Mammary epithelial cell (primary cell): ENCODE measurements around the gene GADD45A.
"Not testable (repeated sequence)": the region's sequence is repeated elsewhere in the genome, so short reads cannot be mapped to it uniquely, and the experiment has no call there.

Source experiments
- CTCF ChIP-seq, 2 donors: IDR thresholded peaks in 1 of 2; conservative IDR thresholded peaks in 1 of 2; 2 replicates each; pipeline ENCODE4 v1.5.1; 2011 to 2012; ENCODE audit warnings: inconsistent platforms in 2 of 2, low read length in 2 of 2, mild to moderate bottlenecking in 2 of 2, control low read depth in 1 of 2, low read depth in 1 of 2; ENCODE audit not compliant: insufficient read depth in 1 of 2; ENCODE audit errors: extremely low read depth in 1 of 2
- EZH2 ChIP-seq: IDR thresholded peaks from 2 replicates; pipeline ENCODE4 v1.6.1; 2012; ENCODE audit warnings: low read length, inconsistent platforms, borderline replicate concordance

- not testable (repeated sequence) for TF ChIP-seq CTCF (conservative IDR thresholded peaks at IDR 0.05 in 1 of 2, IDR thresholded peaks at IDR 0.05 in 1 of 2; ENCODE audit: extremely low read depth in 1 of 2, insufficient read depth in 1 of 2, low read depth in 1 of 2, low read length in 2 of 2); EZH2
Observed at GRCh38 chr1:67657152-67657551, 27.8 kb upstream of the GADD45A start.
